Measurements from ENCODE around the gene SLC25A25.
"Not testable (repeated sequence)": the region's sequence is repeated elsewhere in the genome, so short reads cannot be mapped to it uniquely, and the experiment has no call there.

The SLC25A25 gene

DNA sequence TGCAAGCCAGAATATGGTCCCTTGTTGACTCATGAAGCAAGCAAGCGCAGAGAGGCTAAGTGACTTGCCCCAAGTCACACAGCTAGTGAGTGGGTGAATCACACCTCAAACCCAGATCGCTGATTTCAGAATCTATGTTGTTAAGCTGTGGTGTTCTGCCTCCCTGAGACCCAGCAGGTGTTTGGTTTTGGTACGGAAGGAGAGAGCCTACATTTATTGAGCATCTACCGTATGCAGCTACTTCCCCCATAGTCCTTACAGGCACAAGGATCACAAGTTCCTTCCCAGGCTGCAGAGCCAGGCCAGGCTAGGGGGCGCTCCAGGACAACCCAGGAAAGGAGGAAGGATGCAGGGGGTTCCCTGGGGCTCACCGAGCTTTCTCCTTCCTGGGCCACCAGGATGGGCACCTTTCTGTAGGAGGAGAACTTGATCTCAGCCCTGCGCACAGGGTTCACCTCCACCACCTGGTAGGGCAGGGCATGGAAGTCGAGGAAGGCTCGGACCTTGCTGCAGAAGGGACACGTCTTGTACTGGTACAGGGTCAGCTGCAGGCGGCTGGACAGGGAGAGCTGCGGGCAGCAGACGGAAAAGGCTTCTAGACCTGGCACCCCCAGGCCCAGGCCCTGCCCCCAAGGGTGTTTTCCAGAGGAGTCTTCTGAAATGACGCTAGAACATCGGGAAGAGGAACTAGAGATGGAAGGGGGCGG, 57.0 kb downstream of the SLC25A25 start:
- DNase-seq (ENCODE audit: low spot score) = no peak

DNA sequence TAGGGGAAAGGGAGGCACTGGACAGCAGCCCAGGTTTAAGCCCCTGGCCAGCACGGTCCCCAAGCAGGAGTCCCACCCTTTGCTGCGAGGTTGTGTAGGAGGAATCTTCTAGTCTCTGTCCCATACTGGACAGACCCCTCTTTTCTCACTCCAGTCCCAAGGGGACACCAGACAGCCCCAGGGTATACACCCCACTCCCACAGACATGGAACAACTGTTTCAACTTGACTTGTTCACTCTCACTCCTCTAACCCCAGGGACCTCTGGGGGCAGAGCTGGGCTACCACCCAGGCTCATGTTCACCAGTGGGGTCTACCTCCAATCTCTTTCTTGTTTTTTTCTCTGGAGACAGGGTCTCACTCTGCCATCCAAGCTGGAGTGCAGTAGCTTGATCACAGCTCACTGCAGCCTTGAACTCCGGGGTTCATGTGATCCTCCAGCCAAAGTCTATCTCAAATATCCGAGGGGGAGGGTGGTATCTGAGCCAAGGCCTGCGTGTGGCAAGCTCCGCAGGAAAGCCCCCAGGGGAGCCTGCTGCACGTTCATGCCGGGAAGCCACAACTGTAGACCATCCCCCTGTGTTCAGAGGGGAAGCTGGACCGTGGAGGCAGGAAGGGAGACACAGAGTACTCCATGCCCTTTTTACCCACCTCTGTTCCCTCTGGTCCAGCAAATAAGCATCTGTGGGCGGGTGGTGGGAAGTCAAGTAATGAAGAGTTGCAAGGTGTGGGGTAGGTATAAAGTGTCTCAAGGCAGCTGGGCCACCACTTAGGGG, 57.7 kb downstream of the SLC25A25 start:
- DNase-seq (ENCODE audit: low spot score) = no peak

DNA sequence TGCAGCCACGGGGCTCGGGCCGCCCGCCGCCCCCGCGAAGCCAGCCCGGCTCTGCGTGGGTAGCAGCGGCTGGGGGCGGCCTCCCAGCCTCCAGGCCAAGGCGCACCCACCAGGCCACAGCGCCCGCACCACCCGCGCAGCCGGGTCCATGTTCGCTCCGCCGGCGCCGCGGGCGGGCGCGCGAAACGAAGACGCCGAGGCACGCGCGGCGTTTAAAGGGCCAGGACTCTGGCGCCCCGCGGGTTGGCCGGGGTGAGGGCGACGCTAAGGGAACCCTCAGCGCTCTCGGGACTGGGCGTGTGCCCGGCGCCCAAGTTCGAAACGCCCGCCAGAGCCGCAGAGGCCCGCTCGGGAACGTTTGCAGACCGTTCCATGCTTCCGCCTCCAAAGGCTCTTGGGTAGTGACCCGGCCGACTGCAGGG, 59.5 kb downstream of the SLC25A25 start, which contains the start of gene PTGES2:
Gene PTGES2, minus strand, starts transcription at position 162 of the 422 bp plus-strand sequence. Its CDS starts 12 bp downstream, at position 150.
- DNase-seq (ENCODE audit: low spot score) = peak; percentile 90

GRCh38 chr9:128127990-128128835, 60.2 kb downstream of the SLC25A25 start:
- DNase-seq (ENCODE audit: low spot score) = peak; percentile 92

DNA sequence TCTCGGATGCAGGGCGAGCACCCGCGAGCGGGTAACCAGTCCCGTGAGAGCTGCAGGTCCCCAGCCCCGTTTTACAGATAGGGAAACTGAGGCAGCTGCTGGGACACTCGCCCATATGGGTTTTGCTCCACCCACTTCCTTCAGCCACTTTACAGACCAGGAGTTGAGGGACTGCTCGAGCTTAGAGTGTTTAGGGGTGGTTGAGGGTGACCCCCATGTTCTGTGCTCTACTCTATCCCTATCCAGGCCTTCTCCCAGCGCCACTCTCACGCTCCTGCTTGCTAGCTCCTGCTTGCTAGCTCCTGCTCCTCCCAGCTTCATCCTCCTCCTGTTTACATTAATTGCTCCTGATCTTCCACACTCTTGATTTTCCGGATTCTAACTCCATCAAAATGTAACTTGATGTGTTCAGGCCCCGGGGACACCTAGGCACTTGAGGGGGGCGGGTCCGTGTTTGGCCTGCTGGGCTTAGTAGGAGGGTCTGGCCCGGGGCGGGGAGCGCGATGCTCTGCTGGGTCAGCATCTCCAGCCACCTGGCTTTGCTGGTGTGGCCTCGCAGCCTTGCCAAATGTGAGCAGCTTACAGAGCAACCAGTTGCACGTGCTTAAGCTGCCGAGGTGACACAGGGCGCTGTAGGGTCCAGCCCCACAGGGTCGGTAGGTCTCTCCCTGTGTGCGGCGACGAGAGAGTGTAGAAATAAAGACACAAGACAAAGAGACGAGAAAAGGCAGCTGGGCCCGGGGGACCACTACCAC, 61.0 kb downstream of the SLC25A25 start:
- DNase-seq (ENCODE audit: low spot score) = no peak

DNA sequence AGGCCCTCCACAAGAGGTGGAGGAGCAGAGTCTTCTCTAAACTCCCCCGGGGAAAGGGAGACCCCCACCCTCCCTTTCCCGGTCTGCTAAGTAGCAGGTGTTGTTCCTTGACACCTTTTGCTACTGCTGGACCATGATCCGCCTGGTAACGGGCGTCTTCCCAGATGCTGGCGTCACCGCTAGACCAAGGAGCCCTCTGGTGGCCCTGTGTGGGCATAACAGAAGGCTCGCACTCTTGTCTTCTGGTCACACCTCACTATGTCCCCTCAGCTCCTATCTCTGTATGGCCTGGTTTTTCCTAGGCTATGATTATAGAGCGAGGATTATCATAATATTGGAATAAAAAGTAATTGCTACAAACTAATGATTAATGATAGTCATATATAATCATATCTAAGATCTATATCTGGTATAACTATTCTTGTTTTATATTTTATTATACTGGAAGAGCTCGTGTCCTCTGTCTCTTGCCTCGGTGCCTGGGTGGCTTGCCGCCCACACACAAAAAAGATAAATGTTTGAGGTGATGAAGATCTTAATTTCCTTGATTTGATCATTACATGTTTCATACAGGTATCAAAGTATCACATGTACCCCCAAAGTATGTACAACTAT, 62.1 kb downstream of the SLC25A25 start:
- not testable (repeated sequence) for DNase-seq (ENCODE audit: low spot score)

DNA sequence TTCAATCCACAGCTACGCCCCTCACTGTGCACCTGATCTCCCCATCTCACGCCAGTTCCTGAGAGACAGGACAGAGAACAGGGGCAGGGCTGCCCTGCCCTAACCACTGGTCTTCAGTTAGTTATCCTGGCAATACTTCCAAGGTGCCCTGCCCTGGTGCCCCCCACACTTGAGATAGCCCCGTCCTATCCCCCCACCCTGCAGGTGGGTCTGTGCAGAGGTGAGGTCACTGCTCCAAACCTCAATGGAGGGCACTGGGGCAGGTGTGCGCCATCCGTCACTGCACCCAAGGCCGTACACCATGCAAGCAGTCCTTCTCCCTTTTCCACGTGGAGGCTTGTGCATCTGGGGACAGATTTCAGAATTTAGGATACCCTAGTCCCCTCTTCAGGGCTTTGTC, 62.6 kb downstream of the SLC25A25 start:
- not testable (repeated sequence) for DNase-seq (ENCODE audit: low spot score)

GRCh38 chr9:128131346-128131745, 63.3 kb downstream of the SLC25A25 start:
- not testable (repeated sequence) for DNase-seq (ENCODE audit: low spot score)

- DNase-seq (ENCODE audit: low spot score) = not testable (repeated sequence)
Observed at GRCh38 chr9:128132139-128132538, 64.1 kb downstream of the SLC25A25 start.

DNA sequence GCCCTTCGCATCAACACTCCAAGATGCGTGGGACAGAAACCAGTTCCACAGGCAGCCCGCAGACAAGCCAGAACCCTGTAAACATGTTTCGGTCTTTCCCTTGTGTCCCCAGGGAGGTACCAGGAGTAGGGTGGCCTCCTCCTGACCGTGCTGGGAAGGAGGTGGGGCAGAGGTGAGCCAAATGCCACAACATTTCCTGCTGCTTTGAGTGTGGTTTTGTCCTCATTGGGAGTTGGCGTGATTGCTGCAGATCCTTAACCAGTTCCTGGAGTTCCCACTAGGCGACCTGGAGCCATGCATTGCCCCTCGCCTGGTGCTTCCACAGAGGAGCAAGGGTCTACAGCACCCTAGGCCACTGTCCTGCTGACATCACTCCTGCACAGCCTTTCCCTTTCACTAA, 67.5 kb downstream of the SLC25A25 start:
- not testable (repeated sequence) for DNase-seq (ENCODE audit: low spot score)

DNA sequence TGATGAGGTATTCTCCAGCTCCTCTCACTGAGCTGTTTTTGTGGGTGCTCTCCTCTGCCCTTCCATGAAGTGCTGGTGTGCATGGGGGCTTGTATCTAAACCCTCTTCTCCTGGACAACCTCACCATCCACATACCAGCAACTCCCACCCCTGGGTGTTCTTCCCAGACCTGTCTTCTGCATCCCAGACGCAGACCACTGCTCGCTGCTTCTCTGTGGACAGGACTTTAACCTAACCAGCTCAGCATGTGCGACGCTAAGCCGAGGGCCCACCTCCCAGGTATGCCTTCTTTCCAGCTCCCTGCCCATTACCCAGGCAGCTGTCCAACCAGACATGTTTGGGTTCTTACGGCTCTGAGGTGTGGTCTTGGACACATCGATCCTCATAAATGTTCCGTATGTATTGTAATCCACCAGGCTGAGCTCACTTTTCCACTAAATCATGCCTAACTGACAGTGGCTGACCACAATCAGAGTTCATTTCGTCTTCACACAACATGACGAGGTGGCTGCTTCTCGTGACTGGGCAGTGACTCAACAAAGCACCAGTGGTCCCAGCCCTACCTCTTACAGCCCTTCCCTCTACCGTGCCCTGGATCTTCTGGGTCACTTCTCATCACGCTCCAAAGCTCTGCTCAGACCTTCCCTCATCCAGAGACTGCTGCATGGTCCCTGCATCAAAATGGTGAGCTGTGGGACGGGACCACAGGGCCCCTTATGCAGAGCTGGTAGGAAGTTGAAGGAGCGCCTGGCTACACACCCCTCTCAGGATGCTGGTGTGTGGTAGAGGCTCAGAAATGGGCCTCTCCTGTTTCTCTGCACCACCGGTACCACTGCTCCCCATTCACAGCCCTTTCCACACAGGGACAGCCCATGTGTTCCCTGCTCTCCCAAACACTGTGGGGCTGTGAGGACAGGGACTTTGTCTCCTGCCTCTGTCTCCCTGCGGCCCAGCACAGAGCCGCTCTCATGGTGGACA, 69.1 kb downstream of the SLC25A25 start:
- peak; percentile 56 for DNase-seq (ENCODE audit: low spot score)

DNA sequence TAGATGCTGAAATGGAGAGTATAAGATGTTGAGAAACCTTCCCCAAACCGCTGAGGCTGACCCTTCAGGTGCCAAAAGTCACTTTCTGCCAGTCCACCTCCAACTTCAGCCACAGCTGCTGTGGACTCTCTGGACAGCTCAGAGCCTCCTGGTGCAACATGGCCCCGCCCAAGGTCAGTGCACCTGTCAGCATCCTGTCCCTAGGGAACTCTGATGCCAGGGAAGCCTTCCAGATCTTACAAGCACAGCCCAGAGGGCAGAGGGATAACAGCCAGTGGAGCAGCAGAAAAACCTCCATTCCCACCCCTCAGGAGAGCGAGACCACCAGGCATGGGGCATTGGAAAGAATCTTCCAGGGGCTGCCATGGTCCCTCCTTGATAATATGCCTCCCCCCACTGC, 70.0 kb downstream of the SLC25A25 start:
- DNase-seq (ENCODE audit: low spot score) = no peak

DNA sequence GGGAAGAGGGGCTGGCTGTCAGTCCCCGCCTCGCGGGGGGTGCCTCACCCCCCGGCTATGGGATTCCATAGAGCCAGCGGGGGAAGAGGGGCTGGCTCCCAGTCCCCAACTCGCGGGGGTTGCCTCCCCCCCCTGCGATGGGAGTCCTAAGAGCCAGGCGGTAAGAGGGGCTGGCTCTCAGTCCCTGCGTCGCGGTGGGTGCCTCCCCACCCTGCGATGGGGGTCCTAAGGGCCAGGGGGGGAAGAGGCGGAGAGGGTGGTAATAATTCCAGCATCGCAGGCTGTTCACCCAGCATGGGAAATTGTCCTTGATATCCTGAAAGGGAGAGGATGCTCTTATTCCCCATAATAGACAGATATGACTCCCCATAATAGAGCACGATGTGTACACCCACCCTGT, 71.6 kb downstream of the SLC25A25 start:
- no peak for DNase-seq (ENCODE audit: low spot score)

DNA sequence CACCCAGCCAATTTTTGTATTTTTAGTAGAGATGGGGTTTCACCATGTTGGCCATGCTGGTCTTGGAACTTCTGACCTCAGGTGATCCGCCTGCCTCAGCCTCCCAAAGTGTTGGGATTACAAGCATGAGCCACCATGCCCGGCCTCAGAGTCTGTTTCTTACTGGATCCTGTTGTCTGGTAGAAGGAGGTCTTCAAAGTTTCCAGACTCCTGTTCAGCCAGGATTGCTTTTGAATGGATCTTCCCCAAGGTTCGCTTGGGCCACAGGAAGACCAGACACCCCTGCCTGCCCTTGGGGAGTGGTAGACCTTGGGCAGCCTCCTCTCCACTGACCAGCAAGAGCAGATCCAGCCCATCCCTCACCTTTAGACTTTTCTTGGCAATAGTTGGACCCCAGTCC, 73.6 kb downstream of the SLC25A25 start:
- DNase-seq (ENCODE audit: low spot score) = no peak

GRCh38 chr9:128142061-128142460, 74.0 kb downstream of the SLC25A25 start:
- DNase-seq (ENCODE audit: low spot score) = no peak

DNA sequence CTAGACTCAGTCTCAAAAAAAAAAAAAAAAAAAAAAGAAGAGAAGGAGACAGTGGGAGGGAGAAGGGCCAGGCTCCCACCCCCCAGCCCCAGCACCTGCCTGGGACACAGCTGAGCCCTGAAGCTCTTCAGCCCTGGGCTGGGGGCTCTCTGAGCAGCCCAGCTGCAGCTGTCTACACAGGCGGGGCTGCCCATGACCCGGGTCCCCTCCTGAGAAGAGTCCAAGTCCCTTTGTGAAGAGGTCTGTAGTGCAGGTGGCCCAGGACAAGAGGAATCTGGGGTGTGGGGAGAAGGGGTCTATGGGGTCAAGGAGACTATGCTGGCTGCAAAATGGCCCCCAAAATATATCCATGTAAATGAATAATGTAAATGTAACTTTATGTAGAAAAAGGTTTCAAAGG, 74.6 kb downstream of the SLC25A25 start:
- DNase-seq (ENCODE audit: low spot score) = no peak

DNA sequence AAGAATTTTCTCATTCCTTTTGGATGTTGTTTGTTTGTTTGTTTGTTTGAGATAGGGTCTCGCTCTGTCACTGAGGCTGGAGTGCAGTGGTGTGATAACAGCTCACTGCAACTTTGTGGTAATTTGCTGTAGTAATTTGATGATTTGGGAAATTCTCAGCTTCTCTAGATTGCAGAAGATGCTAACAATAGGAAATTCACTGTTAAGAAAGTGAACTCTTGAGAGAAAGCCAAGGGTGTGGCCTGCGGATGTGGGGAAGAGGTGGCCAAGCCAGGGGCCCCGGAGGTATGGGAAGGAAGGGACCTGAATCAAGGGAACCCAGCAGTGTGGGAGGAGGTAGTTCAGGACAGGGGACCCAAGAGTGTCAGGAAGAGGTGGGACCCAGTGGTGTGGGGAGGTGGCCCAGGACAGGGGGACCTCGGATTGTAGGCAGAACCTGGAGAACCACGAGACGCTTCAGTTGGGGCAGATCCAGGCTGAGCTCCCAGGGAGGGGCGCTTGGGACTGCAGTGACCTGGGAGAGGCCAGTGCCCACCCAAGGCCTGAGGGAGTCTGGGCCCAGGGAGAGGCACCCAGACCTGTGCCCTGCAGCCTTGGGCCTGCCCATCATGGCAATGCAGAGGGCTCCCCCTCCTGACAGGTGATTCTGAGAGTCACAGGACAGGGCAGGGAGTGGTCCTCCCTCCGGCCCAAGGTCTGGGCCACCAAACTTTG, 75.7 kb downstream of the SLC25A25 start:
- DNase-seq (ENCODE audit: low spot score) = no peak

DNA sequence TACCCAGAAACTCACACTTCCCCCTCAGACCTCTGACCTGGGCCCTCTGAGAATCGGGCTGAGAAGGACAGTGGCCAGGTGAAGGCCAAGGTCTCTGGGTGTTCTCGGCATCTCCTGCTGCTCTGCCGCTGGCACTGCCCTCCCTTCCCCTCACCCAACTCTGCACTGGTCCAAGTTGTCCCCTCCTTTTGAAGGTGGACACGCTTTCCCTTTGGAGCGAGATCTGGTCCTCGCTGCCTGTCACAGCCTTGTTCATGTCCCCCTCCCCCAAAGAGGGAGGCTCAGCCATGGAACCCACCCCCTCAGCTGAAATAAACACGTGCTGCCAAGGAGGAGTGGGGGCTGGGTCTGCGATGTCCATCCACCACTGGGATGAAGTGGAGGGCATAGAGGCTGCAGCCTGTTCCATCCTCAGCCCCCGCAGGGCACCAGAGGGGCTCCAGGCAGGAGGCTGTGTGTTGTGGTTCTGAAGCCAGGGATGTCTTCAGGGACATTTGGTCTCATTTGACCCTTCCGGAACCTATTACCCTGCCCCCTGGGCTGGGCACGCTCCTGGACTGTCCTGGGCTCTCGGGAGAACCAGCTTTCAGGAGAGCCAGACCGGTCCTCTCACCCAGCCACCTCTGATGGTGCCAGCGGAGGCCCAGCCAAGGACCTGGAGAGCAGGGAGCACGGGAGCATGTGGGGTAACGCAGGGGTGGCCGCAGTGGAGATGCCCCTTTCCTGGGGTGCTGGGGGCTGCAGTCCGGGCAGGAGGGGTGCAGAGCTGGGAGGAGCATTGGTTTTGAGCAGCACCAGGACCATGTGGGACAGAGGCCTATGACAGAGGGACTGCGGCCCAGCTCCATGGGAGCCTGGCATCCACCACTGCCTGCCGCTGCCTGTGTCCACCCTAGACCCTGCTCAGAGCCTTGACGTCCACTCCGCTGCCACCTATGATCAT, 76.5 kb downstream of the SLC25A25 start:
- DNase-seq (ENCODE audit: low spot score) = no peak

Data from AG08396 (cell line).